ENCODE measurements around the gene CFAP20DC.
"Not testable (repeated sequence)": the region's sequence is repeated elsewhere in the genome, so short reads cannot be mapped to it uniquely, and the experiment has no call there.

CFAP20DC gene

DNA sequence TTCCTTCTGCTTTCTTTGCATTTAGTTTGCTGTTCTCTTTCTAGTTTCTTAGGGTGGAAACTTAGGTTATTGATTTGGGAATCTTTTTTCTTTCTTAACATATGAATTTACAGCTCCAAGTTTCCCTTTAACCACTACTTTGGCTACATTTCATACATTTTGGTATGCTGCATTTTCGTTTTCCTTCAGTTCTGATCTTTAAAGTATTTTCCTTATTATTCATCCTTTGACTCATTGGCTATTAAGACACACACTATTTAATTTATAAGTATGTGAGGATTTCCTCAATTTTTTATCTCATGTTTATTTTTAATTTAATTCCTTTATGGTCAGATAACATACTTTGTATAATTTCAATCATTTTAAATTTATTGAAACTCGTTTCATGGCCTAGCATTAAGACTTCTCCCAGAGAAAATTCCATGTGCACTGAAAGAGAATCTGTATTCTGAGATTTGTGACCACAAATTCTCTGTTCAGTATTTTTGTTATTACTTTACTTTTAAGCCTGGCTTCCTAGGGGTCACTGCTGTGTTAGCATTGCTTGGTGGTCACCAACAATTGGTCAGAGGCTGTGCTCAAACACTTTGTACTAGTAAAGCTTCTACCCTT lies 87.7 kb downstream of the CFAP20DC start:
- DNase-seq = no peak

DNA sequence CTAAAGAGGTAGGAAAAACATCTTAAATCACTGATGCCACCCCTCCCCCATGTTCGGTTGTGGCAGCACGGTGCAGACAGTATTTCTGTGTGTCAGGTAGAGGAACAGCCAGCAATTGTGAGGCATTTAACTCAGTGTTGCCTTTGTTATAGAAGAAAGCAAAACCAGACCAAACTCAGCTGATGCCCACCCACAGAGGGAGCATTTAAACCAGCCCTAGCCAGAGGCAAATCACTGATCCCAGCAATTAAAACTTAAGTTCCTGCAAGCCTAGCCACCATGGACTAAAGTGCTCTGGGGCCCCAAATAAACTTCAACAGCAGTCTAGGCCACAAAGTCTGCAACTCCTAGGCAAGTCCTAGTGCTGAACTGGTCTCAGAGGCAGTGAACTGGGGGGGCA lies 94.5 kb downstream of the CFAP20DC start:
- DNase-seq = no peak

DNA sequence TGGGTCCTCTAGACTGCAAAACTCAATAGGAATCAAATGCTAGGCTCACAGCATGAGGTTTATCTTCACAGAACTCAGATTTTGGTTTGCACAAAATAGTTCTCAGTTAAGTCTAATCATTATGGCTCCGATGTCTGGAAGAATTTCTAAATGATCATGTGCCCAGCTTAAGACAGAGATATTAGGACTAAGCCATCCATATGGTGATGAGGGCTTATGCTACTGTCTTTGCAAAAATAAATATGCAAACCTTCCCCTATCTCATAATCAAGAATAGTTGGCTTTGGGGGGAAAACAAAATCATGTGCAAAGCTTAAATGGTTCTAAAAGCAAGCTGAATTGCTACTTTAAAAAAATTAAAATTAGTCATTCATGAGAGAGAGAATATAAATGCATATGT lies 96.5 kb downstream of the CFAP20DC start:
- DNase-seq = no peak

DNA sequence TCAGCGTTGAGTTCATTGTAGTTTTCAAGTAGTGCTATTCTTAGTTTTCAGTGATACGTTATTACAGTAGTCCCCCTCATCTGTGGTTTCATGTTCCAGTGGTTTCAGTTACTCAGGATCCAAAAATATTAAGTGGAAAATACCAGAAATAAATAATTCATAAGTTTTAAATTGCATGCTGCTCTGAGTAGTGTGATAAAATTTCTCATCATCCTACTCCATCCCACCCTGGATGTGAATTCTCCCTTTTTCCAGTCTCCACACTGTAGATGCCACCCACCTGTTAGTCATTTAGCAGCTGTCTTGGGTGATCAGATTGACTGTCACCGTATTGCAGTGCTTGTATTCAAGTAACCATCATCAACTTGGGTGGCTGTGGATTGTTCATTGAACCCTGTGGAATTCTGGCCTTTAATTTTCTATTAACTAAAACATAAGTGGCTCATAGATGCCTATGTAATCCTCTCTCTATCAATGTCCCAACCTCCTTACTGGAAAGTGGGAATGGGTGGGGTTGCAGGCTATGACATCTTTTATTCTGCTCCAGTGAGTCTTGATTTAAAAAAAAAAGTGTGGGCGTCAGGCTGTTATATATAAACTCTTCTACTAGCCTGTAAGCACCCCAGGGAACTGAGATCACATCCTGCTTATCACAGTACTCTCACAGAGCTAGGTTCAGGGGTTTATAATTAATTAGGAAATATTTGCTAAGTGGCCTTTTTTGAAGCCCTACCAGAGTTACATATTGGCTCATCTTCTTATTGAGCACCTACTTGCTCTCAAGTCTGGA lies 97.5 kb downstream of the CFAP20DC start:
- no peak for DNase-seq

DNA sequence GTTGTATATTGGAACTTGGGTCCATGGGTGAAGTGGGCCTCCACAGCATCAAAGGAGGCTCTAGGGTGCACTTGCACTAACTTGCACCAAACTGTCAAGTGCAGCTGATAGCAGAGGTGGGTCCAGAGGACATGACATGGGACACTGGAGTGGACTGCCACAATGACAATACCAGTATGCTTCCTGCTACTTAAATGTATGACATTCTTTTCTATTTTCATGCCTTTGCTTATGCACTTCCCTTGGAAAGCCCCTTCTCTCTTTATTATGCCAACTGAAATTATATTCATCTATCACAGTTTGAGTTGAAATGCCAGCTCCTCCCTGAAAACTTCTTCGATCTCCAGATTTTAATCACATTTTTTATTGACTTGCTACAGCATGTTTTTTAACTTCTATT lies 101.8 kb downstream of the CFAP20DC start:
- DNase-seq = no peak

DNA sequence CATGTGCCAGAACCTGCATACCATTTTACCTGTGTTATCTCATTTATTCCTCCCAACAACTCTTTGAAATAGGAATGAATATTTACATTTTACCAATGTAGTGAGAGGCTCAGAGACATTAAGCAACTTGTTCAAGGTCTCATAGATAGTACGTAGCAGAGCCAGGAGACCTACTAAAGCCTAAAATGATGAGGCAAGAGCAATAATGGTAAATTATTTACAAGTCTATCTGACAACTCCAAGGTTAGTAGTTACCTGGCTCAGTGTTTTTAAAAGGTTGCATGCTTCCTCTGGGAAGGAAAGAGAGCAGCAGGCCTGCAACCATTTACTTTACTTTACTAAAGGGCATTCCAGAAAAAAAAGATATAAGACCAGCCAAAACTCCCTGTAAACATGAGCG lies 103.0 kb downstream of the CFAP20DC start:
- no peak for DNase-seq

DNA sequence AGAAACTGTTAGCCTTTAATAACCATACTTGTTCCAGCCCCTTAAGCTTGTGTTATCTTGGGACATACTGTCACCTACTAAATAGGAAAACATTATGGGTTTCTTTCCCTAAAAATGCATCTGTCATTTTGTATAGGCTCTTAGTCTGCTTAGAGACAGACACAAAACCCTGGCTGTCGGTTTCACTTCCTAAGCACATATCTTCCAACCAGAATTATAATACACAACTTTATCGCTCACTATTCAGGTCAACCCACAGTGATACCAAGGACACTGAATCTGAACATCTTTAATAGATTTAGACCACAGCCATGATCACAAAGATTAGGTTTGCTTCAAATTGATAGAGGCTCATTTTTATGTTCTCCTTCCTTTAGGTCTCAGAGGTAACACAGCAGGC lies 111.8 kb downstream of the CFAP20DC start:
- no peak for DNase-seq

DNA sequence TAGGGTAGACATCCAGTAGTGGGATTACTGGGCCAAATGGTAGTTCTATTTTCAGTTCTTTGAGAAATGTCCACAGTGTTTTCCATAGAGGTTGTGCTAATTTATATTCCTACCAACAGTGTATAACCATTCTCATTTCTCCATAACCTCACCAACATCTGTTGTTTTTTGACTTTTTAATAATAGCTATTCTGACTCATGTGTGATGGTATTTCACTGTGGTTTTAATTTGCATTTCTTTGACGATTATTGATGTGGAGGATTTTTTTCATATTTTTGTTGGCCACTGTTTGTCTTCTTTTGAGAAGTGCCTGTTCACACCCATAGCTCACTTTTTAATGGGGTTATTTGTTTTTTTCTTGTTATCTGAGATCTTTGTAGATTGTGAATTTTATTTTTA lies 125.2 kb downstream of the CFAP20DC start:
- no peak for DNase-seq

DNA sequence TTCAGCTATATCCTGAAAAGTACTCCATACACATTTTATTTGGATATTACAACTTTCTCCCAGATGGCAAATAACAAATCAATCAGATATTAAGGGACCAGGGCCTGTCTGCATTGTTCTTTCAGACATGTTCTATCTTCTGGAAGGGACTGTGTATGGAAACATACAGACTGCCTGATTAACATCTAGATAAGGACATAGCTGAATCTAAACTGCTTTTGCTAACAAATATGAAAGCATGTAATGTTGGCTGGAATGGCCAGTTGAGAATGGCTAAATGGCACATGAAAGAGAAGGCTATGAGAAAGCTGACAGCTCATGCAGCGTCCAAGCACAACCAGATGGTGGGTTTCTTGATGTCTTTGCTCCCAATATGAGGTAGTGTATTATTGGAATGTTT lies 149.4 kb downstream of the CFAP20DC start:
- DNase-seq = no peak

DNA sequence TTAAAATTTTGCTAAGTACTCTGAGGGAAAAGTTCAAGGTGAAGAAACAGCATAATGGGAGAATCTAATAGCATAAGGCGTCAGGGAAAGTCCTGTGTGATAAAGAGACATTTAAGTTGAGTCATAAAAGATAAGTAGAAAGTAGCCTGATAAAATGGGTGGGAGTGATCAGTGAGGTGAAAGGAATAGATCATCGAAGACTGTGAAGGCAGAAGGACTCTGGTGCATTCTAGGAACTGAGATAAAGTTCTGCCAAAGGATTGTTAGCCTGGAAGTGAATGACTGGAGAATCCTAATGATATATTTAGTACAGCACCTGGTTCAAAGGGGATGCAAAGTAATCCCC lies 149.9 kb downstream of the CFAP20DC start:
- DNase-seq = no peak

DNA sequence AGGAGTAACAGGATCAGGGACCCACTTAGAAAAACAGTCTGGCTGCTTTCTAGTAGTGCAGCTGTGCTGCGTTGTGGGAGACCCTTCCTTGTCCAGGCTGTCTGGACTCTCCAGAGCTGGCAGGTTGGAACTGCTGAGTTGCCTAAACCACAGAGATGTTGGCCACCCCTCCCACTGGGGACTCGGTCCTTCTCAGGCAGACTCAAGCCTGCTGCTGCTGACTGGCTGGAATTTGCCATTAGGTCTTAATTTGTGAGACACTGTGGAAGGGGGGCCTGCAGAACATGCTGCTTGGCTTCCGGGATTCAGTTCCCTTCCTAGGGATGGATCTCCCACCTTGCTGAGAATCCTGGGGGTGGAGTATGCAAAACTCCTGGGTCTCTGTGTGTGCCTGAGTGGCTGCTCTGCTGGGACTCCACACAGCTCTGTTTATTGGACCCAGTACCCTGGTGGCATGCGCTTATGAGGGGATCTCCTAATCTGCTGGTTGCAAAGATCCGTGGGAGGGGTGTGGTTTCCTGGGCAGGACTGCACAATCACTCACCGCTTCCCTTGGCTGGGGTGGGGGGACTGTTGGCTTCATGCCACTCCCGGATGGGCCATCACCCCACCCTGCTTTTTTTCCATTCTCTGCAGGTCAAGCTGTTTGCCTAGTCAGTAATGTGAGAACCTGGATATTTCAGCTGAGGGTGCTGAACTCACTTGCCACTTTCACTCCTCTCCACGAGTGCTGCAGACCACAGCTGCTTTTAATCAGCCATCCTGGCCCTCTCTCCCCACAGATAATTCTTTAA lies 150.5 kb downstream of the CFAP20DC start:
- no peak for DNase-seq

DNA sequence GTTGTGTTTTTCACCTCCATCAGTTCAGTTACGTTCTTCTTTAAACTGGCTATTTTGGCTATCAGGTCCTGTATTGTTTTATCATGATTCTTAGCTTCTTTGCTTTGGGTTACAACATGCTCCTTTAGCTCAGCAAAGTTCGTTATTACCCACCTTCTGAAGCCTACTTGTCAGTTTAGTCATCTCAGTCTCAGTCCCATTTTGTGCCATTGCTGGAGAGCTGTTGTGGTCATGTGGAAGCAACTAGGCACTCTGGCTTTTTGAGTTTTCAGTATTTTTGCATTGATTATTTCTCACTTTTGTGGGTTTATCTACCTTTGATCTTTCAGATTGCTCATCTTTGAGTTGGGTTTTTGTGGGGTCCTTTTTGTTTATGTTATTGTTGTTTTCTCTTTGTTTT lies 151.3 kb downstream of the CFAP20DC start:
- DNase-seq = no peak

DNA sequence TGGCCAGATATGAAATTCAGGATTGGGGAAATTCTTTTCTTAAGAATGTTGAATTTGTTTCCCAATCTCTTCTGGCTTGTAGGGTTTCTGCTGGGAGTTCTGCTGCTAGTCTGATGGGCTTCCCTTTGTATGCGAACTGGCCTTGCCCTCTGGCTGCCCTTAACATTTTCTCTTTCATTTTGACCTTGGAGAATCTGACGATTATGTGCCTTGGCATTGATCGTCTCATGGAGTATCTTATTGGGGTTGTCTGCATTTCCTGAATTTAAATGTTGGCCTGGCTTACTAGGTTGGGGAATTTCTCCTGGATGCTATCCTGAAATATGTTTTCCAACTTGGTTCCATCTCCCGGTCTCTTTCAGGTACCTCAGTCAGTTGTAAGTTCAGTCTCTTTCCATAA lies 152.2 kb downstream of the CFAP20DC start:
- no peak for DNase-seq

DNA sequence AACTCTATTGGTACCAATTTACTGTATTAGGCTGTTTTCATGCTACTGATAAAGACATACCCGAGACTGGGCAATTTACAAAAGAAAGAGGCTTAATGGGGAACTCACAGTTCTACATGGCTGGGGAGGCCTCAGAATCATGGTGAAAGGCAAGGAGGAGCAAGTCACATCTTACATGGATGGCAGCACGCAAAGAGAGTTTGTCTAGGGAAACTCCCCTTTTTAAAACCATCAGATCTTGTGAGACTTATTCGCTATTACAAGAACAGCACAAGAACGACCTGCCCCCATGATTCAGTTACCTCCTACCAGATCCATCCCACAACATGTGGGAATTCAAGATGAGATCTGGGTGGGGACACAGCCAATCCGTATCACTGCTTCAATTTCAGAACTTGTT lies 154.1 kb downstream of the CFAP20DC start:
- not testable (repeated sequence) for DNase-seq

DNA sequence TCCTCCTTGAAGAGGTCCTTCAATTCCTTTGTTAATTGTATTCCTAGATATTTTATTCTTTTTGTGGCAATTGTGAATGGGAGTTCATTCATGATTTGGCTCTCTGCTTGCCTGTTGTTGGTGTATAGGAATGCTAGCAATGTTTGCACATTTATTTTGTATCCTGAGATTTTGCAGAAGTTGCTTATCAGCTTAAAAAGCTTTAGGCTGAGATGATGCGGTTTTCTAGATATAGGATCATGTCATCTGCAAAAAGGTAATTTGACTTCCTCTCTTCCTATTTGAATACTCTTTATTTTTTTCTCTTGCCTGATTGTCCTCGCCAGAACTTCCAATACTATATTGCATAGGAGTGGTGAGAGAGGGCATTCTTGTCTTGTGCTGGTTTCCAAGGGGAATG lies 157.3 kb downstream of the CFAP20DC start:
- DNase-seq = not testable (repeated sequence)

DNA sequence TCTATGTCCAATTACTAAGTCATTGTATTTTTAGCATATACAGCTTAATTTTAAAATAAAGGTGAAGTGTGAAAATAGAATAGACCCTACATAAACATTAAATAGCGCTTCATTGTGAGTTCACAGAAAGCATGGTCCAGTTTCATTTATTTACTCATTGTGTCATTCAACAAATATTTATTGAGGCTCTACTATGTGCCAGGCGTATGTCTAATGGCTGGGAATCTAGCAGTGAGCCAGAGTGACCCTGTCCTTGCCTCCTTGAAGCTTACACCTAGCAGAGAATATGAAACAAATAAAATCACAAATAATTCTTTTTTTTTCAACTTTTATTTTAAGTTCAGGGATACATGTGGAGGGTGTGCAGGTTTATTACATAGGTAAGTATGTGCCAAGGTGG lies 161.7 kb downstream of the CFAP20DC start:
- DNase-seq = no peak

DNA sequence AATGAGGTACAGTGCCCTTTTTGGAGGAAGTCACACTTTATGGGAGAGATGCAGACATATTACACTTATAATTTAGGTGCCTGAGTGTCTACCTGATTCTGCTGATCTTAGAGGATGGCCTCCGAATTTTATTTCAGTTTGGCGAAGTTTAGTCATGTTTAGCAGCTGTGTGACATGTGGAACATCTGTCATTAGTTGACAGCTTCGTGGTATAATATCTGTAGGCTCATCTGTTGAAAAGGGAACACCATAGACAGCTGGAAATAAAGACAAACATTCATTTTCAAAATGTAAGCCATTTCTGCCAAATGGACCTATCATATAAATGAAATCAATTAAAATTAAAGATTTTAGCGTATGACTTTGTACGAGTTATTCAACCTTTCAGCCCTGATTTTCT lies 165.4 kb downstream of the CFAP20DC start:
- no peak for DNase-seq

DNA sequence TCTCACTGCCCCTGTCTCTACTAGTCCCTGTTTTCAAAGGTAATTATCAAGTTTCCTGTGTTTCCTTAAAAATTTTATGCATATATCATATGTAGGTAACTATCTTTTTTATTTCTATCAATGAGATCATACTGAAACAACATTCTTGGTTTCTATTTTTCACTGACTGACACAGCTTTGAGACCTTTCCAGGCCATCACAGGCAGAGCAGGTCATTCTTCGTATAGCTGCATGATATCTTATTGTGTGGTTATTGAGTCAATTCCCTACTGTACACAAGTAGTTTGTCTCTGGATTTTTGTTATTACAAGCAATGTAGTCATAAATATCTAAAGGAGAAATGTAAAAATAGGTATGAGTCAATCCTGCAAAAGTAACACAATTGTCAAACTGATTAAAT lies 169.6 kb downstream of the CFAP20DC start:
- no peak for DNase-seq

DNA sequence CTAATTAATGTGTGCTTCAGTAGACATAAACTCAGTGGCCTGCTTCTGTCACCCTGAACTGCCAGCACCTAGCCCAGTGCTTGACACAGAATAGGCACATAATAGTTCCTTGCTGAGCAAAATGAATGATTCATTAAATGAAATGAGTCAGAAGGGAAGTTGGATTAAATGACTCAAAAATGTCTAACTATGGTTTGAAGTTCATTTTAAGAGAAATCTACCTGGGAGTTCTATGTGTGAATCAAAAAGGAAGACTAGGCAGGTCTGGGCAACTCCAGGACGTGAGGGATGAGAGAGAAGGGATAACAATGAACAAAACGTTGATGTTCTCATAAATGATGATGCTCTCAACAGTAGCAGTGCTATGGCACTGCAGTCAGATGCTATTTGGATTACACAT lies 175.0 kb downstream of the CFAP20DC start:
- DNase-seq = no peak

DNA sequence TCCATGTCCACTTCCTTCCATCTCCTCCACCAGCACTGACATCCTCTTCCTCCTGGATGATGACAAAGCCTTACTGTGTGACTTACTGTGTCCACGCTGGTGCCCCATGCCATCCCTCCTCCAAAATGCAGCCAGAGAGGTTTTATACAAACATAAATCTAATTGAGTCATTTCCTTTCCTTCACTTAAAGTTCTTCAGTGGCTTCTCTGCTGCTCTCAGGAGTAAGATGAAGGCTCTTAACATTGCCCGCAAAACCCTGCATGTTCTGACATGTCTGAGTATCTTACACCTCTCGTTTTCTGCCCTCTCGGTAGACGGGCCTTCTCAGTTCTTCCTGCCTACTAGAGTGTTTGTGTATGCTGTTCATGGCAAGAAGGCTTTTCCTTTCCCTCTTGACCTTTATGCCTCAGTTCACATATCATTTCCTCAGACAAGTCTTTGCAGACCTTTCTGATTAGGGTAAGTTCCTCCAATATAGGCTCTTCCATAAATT lies 175.5 kb downstream of the CFAP20DC start:
- DNase-seq = no peak

DNA sequence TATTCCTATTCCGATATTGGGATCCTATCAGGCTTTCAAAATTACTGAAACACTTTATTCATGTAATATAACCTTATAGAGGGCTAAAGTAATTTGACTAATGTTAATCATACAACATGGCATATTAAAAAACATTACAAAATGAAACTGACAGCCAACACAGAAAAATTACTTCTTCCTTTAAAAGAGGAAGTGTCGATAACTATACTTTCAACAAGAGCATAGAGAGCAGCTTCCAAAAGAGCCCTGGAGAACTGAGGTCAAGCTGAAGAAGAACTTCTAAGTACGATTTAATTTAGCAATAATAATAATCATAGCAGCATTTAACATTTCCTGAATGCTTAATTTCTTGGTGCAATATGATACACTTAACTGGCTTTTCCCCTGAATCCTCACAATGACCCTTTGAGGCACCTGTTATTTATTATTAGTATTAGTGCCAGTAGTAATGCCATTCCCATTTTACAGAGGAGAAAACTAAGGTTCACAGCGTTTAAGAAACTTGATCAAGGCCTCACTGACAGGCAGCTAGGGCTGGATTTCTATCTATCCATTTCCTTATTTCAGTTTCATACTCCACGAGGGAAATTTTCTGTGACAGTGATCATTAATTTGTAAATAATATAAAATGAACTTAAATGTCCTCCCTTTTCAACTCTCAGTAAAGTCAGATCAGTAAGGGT lies 181.6 kb downstream of the CFAP20DC start:
- no peak for DNase-seq

DNA sequence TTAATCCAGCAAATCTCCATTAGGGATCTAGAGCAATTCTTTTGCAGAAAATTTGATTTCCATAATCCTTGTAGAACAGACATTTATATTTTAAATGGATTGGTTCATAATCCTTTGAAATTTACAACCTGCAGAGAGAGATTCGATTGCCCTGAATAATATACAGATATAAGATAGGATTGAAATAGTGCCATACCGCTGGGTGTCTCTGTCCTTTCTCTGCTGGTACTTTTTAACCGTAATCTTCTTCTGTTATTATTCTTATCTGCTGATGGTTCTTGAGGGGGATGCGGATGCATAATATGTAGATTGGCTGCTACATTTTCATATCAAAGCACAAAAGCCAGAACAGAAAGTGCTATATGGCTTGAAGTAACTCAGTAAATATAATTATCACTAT lies 182.2 kb downstream of the CFAP20DC start:
- DNase-seq = no peak

DNA sequence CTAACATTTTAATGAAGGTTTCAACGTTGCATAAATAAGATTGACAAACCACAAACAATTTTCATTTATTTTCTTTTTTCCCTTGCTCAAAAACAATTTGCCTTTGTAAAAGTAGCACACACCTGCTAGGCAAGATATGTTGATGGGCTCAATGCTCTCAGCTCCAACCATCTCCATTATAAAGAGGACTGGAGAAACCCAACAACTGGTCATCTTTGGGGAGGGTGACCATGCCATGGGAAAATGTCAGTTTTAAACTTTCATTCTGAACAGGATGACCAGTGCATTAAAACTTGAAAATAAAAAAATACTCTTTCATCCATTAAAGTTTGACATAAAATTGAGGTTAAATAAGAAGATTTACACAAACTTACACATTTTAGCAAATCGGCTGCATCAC lies 183.7 kb downstream of the CFAP20DC start:
- no peak for DNase-seq
